ENCODE results near the gene CIITA. TPM values are rescaled to one million over a fixed set of nuclear protein-coding genes. Genes with fewer than 3 reads are reported as not detected.

Gene CIITA
- total RNA-seq, 2 donors from 2014 or later: 13.3 to 104 TPM

GRCh38 chr16:10859020-10859419 lies 18.0 kb upstream of the CIITA start:
- H3K36me3 Mint-ChIP-seq: peaks cover 7% of the 10 kb centered on the region
- no peak for ATAC-seq
- peaks cover 9% of the 10 kb centered on the region for H3K9me3 Mint-ChIP-seq
- H3K27me3 Mint-ChIP-seq: peaks cover 0 to 8% of the 10 kb centered on the region in 2 donors
- peak overlapping the region; percentile 10 for H3K4me3 Mint-ChIP-seq
- H3K27ac Mint-ChIP-seq: peak overlapping the region; percentile 15 to 55
- H3K4me1 Mint-ChIP-seq (ENCODE audit: low read depth in 2 of 2): peaks cover 11 to 25% of the 10 kb centered on the region in 2 donors
- DNase-seq (ENCODE audit: low spot score): no peak

GRCh38 chr16:10859658-10860057 lies 17.3 kb upstream of the CIITA start:
- Mint-ChIP-seq H3K4me1 (ENCODE audit: low read depth in 2 of 2) (peaks cover 11 to 25% of the 10 kb centered on the region in 2 donors), H3K9me3 (peaks cover 9% of the 10 kb centered on the region)

GRCh38 chr16:10862438-10862837 lies 14.6 kb upstream of the CIITA start:
- H3K27ac Mint-ChIP-seq: no peak overlapping the region
- H3K4me1 Mint-ChIP-seq (ENCODE audit: low read depth in 2 of 2): peaks cover 15 to 31% of the 10 kb centered on the region in 2 donors
- peaks cover 0 to 11% of the 10 kb centered on the region in 2 donors for H3K27me3 Mint-ChIP-seq
- H3K36me3 Mint-ChIP-seq: peaks cover 7% of the 10 kb centered on the region
- ATAC-seq (peak in 1 of 2 donors; percentile 46), DNase-seq (ENCODE audit: low spot score) (no peak)
- peaks cover 9% of the 10 kb centered on the region for H3K9me3 Mint-ChIP-seq
- no peak overlapping the region for H3K4me3 Mint-ChIP-seq

More at GRCh38 chr16:10859658-10860057, 17.3 kb upstream of the CIITA start:
- DNase-seq (ENCODE audit: low spot score) (no peak), ATAC-seq (peak in 1 of 2 donors; percentile 9)
- peak overlapping the region; percentile 15 to 55 for H3K27ac Mint-ChIP-seq
- peaks cover 7% of the 10 kb centered on the region for H3K36me3 Mint-ChIP-seq
- H3K4me3 Mint-ChIP-seq: peak overlapping the region; percentile 10
- H3K27me3 Mint-ChIP-seq: peaks cover 0 to 9% of the 10 kb centered on the region in 2 donors

- Mint-ChIP-seq H3K36me3 (no peaks in the 10 kb centered on the region), H3K27ac (no peak overlapping the region), H3K9me3 (no peaks in the 10 kb centered on the region), H3K4me3 (no peak overlapping the region), H3K4me1 (ENCODE audit: low read depth in 2 of 2) (peaks cover 42 to 51% of the 10 kb centered on the region in 2 donors), H3K27me3 (peaks cover 0 to 11% of the 10 kb centered on the region in 2 donors)
- DNase-seq (ENCODE audit: low spot score) (peak; percentile 8), ATAC-seq (no peak)
These were observed 10.7 kb upstream of the CIITA start for GRCh38 chr16:10865991-10866966.

GRCh38 chr16:10867199-10867598 lies 9.8 kb upstream of the CIITA start:
- ATAC-seq (no peak), DNase-seq (ENCODE audit: low spot score) (no peak)
- Mint-ChIP-seq H3K27me3 (peaks cover 0 to 8% of the 10 kb centered on the region in 2 donors), H3K9me3 (no peaks in the 10 kb centered on the region), H3K27ac (no peak overlapping the region), H3K36me3 (no peaks in the 10 kb centered on the region), H3K4me3 (peak overlapping the region; percentile 51), H3K4me1 (ENCODE audit: low read depth in 2 of 2) (peaks cover 50 to 55% of the 10 kb centered on the region in 2 donors)

GRCh38 chr16:10868104-10868595 lies 8.9 kb upstream of the CIITA start:
- H3K4me3 Mint-ChIP-seq: peak overlapping the region; percentile 83
- no peaks in the 10 kb centered on the region for H3K36me3 Mint-ChIP-seq
- peak; percentile 5 for DNase-seq (ENCODE audit: low spot score)
- peak overlapping the region; percentile 50 to 93 for H3K27ac Mint-ChIP-seq
- ATAC-seq: no peak
- no peaks in the 10 kb centered on the region for H3K9me3 Mint-ChIP-seq
- H3K27me3 Mint-ChIP-seq: peaks cover 0 to 7% of the 10 kb centered on the region in 2 donors
- peaks cover 49 to 61% of the 10 kb centered on the region in 2 donors for H3K4me1 Mint-ChIP-seq (ENCODE audit: low read depth in 2 of 2)

GRCh38 chr16:10868596-10869469 lies 8.2 kb upstream of the CIITA start:
- Mint-ChIP-seq H3K9me3 (no peaks in the 10 kb centered on the region), H3K4me1 (ENCODE audit: low read depth in 2 of 2) (peaks cover 49 to 64% of the 10 kb centered on the region in 2 donors), H3K27ac (peak overlapping the region; percentile 50 to 93), H3K36me3 (no peaks in the 10 kb centered on the region), H3K4me3 (peak overlapping the region; percentile 83), H3K27me3 (peaks cover 0 to 3% of the 10 kb centered on the region in 2 donors)
- DNase-seq (ENCODE audit: low spot score) (peak; percentile 37), ATAC-seq (no peak)

GRCh38 chr16:10870137-10870776 lies 6.7 kb upstream of the CIITA start:
- H3K27me3 Mint-ChIP-seq: peaks cover 0 to 3% of the 10 kb centered on the region in 2 donors
- no peaks in the 10 kb centered on the region for H3K36me3 Mint-ChIP-seq
- peaks cover 56 to 75% of the 10 kb centered on the region in 2 donors for H3K4me1 Mint-ChIP-seq (ENCODE audit: low read depth in 2 of 2)
- peak overlapping the region; percentile 37 to 93 for H3K27ac Mint-ChIP-seq
- ATAC-seq: peak; percentile 69 to 76
- peak; percentile 60 for DNase-seq (ENCODE audit: low spot score)
- no peaks in the 10 kb centered on the region for H3K9me3 Mint-ChIP-seq
- H3K4me3 Mint-ChIP-seq: peak overlapping the region; percentile 83

GRCh38 chr16:10870808-10871156 lies 6.2 kb upstream of the CIITA start:
- DNase-seq (ENCODE audit: low spot score) (no peak), ATAC-seq (peak; percentile 3 to 26)
- Mint-ChIP-seq H3K27ac (peak overlapping the region; percentile 74 to 93), H3K36me3 (no peaks in the 10 kb centered on the region), H3K9me3 (no peaks in the 10 kb centered on the region), H3K4me3 (peak overlapping the region; percentile 83), H3K4me1 (ENCODE audit: low read depth in 2 of 2) (peaks cover 61 to 80% of the 10 kb centered on the region in 2 donors), H3K27me3 (peaks cover 0 to 5% of the 10 kb centered on the region in 2 donors)

GRCh38 chr16:10871157-10871991 lies 5.6 kb upstream of the CIITA start:
- peak overlapping the region; percentile 83 for H3K4me3 Mint-ChIP-seq
- H3K9me3 Mint-ChIP-seq: no peaks in the 10 kb centered on the region
- H3K27ac Mint-ChIP-seq: peak overlapping the region; percentile 74 to 93
- H3K36me3 Mint-ChIP-seq: no peaks in the 10 kb centered on the region
- ATAC-seq: peak; percentile 89 to 93
- peaks cover 0 to 5% of the 10 kb centered on the region in 2 donors for H3K27me3 Mint-ChIP-seq
- H3K4me1 Mint-ChIP-seq (ENCODE audit: low read depth in 2 of 2): peaks cover 64 to 85% of the 10 kb centered on the region in 2 donors
- peak; percentile 85 for DNase-seq (ENCODE audit: low spot score)

- peak overlapping the region; percentile 83 for H3K4me3 Mint-ChIP-seq
- peak overlapping the region; percentile 26 to 81 for H3K27ac Mint-ChIP-seq
- DNase-seq (ENCODE audit: low spot score) (no peak), ATAC-seq (peak in 1 of 2 donors; percentile 8)
- H3K36me3 Mint-ChIP-seq: no peaks in the 10 kb centered on the region
- H3K27me3 Mint-ChIP-seq: peaks cover 0 to 8% of the 10 kb centered on the region in 2 donors
- H3K9me3 Mint-ChIP-seq: no peaks in the 10 kb centered on the region
- peaks cover 64 to 76% of the 10 kb centered on the region in 2 donors for H3K4me1 Mint-ChIP-seq (ENCODE audit: low read depth in 2 of 2)
These were observed 687 bp upstream of the CIITA start for GRCh38 chr16:10876315-10876714.

GRCh38 chr16:10877472-10877946 lies 507 bp downstream of the CIITA start:
- peaks cover 60 to 73% of the 10 kb centered on the region in 2 donors for H3K4me1 Mint-ChIP-seq (ENCODE audit: low read depth in 2 of 2)
- no peaks in the 10 kb centered on the region for H3K36me3 Mint-ChIP-seq
- no peak for ATAC-seq

More at GRCh38 chr16:10877472-10877946, 507 bp downstream of the CIITA start:
- DNase-seq (ENCODE audit: low spot score): peak; percentile 28
- Mint-ChIP-seq H3K27me3 (peaks cover 0 to 8% of the 10 kb centered on the region in 2 donors), H3K27ac (peak overlapping the region; percentile 26 to 81), H3K9me3 (no peaks in the 10 kb centered on the region), H3K4me3 (peak overlapping the region; percentile 83)

All from natural killer cell treated with Interleukin-12 subunit alpha and Interleukin-12 subunit beta and Interleukin-15 and Interleukin-18, amount 100 ng/mL, for 72 hours (primary cell).